ENCODE results near the gene SLF2. TPM values are rescaled to one million over a fixed set of nuclear protein-coding genes. Genes with fewer than 3 reads are reported as not detected.

SLF2 gene
- total and polyA plus RNA-seq, 9 of the 15 experiments (the other 6 are each of a cell fraction or from before 2014, with no cell fraction given): 1.7 to 18.4 (median 7.8) TPM

GRCh38 chr10:100886521-100886920 lies 26.2 kb upstream of the SLF2 start:
- in situ Hi-C loops (cut with MboI) (loop anchor here (25.0 kb wide), 1 partner anchor 549 kb away; the partner anchor contains the start of genes PKD2L1 and SCD), intact Hi-C loops (cut with micrococcal nuclease) (no loop called here)
- Histone ChIP-seq H3K9me1 (ENCODE audit: control insufficient read depth, insufficient read depth, low read length) (no peaks in the 10 kb centered on the region), H3K36me3 (ENCODE audit: control insufficient read depth, insufficient read depth, low read length) (no peaks in the 10 kb centered on the region), H3K27me3 (ENCODE audit: control insufficient read depth in 2 of 2, insufficient read depth in 2 of 2, low read length in 2 of 2) (peaks cover 2 to 13% of the 10 kb centered on the region in 2 experiments; a peak in 3 of 5 replicates), H3K79me2 (ENCODE audit: control insufficient read depth, insufficient read depth, low read length) (no peaks in the 10 kb centered on the region), H3K9me3 (replicated peaks; ENCODE audit: control insufficient read depth, insufficient read depth, low read depth, low read length) (no peaks in the 10 kb centered on the region), H2AFZ (ENCODE audit: low read depth, low read length) (no peak overlapping the region), H3K27ac (ENCODE audit: extremely low read depth, low read depth, low read length) (no peak overlapping the region), H3K4me3 (no peak overlapping the region), H3K4me2 (ENCODE audit: insufficient read depth, low read length) (no peak overlapping the region), H4K20me1 (replicated peaks; ENCODE audit: control insufficient read depth, insufficient read depth, low read length) (no peaks in the 10 kb centered on the region), H3K9ac (ENCODE audit: insufficient read depth in 1 of 2, low read depth in 2 of 2, low read length in 2 of 2) (no peak overlapping the region), H3K4me1 (replicated peaks in 1 of 2; ENCODE audit: control insufficient read depth in 2 of 2, insufficient read depth in 2 of 2, low read length in 2 of 2) (no peaks in the 10 kb centered on the region; a peak in 1 of 5 replicates)
- FAIRE-seq (no peak), DNase-seq (ENCODE audit: extremely low read depth in 1 of 4, low spot score in 3 of 4) (no peak), ATAC-seq (no peak)
- 11% methylated on average over 5 of the region's 5 CpGs for WGBS (ENCODE audit: insufficient coverage, low coverage, missing lambda C conversion rate)
- BruUV-seq (replicated peaks): no TSS peak
- POLR2A ChIA-PET: no interaction called here
- CTCF ChIA-PET (ENCODE audit: low intra/inter-chr PET ratio): no interaction called here
- TF ChIP-seq GATAD2B (IDR thresholded peaks at IDR 0.05; ENCODE audit: borderline replicate concordance): no peak
- no peak for TF ChIP-seq ETS2 (tag; IDR thresholded peaks at IDR 0.05; ENCODE audit: borderline replicate concordance, poor library complexity, severe bottlenecking)
- TF ChIP-seq CEBPZ (IDR thresholded peaks at IDR 0.05; ENCODE audit: borderline replicate concordance, low read depth, low read length): no peak
- no peak for TF ChIP-seq ZNF79 (CRISPR knock-in tag; IDR thresholded peaks at IDR 0.05; ENCODE audit: low read depth)
- TF ChIP-seq ZNF512 (tag; IDR thresholded peaks at IDR 0.05): no peak
